GM19351 (cell line): ENCODE data around the gene AGBL5.
A peak's percentile ranks its signal among the peaks of the same experiment; 100 is the strongest.

Experiments
- ATAC-seq: cut with Tn5 transposase; IDR thresholded peaks from one replicate; pipeline ENCODE4 v1.9.1; 2021; ENCODE audit warnings: mild to moderate bottlenecking, moderate library complexity; ENCODE audit not compliant: unreplicated experiment

The AGBL5 gene

DNA sequence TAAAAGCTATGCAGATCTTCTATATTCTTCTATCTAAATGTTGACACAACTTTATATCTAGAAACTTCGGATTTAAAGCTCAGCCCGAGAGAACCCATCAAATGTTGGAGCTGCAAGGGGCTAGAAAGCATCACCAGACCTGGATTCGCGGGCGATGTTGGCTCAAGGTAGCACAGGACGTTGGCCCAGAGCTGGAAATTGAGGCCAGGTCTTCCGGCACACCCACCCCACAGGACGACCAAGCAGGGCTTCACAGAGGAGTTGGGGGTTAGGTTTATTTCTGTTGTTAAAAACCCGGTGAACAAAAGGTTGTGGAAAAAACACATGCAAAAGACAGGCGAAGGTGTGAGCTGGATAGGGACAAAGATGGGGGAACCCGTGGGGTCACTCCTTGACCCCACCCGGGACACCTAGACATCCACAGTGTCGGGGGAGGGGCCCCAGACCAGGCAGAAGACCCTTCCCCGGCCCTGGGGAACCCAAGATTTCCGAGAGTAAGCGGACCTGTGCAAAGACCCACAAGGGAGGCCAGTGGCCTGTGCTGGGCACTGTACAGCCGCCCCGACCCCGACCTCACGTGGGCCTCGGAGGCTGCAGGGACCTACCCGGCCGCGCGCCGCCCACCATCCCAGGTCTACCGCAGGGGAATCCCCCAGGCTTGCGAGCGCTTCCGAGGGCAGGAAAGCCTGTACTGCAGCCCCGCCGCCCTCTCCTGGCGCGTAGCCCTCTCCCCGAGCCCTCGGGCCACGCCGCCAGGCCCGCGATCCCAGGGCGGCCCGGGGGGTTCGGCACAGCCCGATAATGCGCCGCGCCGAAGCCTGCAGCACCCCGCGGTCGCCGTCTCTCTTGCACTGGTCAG is 1.8 kb upstream of the AGBL5 start:
- no peak for ATAC-seq

DNA sequence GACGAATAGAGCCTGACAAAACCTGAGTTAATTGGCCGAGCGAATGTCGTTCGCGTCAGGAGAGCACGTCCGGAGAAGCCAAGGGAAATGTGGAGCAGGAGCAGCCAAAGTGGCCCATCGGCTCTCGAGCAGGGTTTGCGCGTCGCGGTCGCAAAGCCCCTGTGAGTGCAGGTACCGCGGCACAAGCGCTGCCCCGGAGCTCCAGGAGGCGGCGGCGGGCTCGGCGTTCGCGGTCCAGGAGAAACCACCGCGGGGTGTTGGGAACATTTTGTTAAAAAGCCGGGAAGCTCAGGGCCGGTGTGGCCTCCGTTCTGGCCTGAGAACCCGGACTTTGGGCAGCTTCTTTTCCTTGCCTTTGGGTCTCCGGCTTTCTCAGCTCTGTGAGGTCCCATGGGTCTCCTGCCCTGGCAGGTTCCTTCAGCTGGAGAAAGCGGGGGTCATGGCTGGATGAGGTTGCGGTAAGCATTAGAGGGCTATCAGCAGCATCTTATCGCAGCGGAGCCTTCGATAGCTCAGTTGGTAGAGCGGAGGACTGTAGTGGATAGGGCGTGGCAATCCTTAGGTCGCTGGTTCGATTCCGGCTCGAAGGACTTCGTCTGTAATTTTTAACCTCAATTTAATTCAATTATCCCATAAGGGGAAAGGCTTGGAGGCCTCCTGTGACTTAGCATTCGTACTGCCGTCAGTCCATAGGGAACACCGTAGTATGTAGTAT is 1.0 kb upstream of the AGBL5 start:
- peak; percentile 41 for ATAC-seq

DNA sequence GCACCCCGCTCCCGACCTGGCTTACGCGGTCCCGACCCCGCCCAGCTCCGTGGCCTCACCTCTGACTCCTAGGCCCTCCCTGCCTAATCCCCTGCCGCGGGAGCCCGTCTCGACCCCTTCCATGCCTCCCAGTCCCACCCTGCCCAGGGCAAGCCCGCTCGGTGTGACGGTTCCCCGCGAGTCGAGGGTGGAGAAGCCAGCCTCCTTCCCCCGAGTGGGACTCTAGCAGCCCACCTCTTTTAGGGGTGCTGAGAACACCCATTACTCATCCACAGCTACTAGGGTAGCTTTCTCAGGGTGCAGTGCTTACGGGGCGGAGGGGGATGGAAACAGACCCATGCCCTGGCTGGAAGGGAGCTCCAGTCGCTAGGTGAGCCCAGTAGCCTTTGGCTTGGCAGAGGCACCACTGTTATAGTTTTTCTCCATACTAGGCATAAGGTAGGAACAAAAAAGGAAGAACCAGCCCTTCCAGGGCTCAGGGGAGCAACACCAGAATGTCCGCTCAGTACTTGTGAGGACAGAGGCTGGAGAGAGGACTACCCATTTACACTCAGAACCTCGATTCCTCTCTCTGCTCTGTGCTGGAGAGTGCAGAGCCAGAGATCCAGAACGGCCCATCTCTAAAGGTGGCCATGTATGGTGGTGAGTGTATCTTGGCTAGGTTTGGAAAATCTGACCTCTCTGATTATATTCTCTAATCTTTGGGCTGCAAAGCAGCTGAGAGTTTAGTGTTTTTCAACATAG is 606 bp downstream of the AGBL5 start:
- ATAC-seq = no peak

DNA sequence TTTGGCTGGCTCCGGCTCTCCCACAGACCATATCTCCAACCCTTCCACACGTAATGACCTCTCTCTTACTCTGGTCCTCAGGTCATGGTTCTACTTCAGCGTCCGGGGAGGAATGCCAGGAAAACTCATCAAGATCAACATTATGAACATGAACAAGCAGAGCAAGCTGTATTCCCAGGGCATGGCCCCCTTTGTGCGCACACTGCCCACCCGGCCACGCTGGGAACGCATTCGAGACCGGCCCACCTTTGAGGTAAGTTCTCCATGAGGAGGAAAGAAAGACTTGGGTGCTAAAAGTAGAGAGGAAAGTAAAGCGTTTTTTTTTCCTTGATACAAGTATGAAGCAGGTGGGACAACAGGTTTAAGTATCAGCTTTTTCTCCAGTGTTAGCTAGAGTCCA is 1.9 kb downstream of the AGBL5 start:
- no peak for ATAC-seq

DNA sequence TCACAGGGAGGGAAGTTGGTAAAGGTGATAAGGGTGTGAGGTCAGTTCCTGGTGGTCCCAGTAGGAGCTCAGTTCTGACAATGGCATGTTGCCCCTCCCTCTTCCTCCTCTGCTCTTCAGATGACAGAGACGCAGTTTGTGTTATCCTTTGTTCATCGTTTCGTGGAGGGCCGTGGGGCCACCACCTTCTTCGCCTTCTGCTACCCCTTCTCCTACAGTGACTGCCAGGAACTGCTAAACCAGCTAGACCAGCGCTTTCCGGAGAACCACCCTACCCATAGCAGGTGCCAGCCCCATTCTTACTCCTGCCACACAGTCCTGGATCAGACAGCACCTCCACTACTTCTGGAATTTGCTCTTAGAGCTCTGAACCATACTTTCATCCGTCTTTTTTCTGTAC is 2.3 kb downstream of the AGBL5 start:
- ATAC-seq = no peak

DNA sequence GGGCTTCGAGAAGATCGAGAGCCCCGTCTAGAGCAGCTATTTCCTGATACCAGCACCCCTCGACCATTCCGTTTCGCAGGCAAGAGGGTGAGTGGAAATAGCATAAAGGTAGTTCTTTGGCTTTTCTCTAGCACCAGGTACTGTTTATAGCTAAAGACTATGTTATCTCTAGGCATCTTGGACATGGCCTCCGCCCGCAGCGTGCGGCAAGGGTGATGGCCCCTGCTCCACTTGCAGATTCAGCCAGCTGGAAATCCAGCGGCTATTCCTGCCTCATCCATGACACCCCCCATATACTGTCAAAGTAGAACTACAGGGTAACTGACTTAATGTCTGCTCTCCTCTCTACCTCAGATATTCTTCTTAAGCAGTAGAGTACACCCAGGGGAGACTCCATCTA is 3.3 kb downstream of the AGBL5 start:
- ATAC-seq = no peak

DNA sequence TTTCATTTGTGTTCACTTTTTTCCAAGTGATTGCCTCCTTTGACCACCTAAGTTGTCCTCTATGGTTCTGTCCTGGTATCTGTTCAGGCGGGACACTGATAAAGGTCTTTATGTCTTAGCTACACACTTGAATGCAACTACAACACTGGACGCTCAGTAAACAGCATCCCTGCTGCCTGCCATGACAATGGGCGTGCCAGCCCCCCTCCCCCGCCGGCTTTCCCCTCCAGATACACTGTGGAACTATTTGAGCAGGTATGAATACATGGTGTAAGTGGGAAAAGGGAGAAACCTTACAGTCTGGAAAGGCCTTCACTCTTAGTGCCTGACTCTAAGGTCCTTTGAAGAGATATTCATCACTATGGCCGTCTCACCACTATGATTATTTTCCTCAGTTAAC is 5.7 kb downstream of the AGBL5 start:
- no peak for ATAC-seq

DNA sequence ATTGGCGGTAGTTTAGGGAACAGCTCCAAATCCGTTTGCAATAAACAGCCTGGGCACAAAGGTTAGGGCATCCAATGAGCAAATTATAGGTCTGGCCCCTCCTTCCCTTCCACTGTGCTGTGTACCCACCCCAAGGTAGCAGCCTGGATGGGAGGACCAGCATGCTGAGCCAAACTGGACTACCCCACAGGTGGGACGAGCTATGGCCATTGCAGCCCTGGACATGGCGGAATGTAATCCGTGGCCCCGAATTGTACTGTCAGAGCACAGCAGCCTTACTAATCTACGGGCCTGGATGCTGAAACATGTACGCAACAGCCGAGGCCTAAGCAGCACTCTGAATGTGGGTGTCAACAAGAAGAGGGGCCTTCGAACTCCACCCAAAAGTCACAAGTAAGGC is 6.7 kb downstream of the AGBL5 start:
- no peak for ATAC-seq

DNA sequence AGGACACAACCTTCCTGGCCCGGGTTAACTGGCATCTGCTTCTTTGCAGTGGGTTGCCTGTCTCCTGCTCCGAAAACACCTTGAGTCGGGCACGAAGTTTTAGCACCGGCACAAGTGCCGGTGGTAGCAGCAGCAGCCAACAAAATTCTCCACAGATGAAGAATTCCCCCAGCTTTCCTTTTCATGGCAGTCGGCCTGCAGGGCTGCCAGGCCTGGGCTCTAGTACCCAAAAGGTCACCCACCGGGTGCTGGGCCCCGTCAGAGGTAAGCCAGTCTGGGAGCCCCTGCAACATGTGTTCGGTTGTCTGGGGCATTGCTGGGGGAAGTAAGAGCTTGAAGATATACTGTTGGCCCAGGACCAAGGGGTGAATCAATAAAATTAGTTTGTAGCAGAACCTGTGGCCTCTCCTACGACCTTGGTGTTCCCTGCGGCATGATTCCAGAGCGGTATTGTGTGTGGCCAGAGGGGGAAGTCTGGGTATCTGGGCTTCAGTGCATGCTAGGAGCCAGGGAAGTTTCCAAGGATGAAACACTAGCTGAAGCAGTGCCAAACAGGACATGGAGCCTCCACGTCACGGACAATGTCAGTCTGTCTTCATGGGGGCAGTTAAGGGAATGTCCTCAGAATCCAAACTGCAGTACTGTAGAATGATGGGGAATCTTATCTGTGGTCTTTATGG is 7.8 kb downstream of the AGBL5 start:
- no peak for ATAC-seq

DNA sequence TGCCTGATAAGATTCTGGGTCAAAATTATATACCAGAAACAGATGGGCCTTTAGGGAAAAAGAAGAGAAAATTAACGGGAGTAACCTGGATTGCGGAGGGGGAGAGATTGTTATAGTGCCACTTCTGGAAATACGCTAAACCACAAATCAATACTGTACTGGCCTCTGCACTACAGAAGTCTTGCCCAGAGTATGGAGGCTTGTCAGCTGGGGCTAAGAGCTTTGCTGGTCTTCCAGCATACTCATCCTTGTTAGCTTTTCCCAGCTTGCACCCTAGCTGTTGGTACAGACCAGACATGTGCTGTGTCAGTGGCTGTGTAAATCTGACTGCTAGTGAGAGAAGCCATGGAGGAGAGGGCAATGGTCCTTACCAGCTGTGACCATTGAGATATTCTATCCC is 8.9 kb downstream of the AGBL5 start:
- no peak for ATAC-seq

DNA sequence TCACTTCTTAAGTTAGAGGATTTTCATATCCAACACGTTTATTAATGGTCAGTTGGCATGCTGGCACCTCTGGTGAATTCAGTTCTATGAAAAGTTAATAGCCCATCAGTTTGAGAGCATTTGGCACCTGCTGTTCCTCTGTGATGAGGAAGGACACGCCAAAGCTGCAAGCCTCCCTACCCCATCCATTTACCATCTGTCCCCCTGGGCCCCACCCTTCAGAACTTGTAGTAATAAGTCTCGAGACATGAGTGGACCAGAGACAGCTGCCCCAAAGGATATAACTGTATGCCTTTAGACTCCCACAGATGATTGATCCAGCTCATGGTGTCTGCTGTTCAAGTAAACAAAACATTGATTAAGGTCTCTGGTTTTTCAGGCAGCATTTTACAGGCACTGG is 13.7 kb downstream of the AGBL5 start:
- no peak for ATAC-seq

DNA sequence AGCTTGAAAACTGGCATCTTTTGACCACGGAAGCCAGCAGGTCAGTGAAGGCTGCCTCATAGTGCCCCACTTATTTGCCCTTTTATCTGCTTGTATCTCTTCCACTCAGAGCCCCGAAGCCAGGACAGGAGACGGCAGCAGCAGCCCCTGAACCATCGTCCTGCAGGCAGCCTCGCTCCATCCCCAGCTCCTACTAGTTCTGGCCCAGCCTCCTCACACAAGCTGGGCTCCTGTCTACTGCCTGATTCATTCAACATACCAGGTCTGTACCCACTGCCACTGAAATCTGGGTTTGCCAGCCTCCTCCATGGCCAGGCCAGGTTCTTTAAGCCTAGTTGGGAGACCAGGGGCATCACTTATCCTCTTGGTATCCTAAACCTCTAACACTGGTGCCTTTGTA is 15.9 kb downstream of the AGBL5 start:
- ATAC-seq = no peak

DNA sequence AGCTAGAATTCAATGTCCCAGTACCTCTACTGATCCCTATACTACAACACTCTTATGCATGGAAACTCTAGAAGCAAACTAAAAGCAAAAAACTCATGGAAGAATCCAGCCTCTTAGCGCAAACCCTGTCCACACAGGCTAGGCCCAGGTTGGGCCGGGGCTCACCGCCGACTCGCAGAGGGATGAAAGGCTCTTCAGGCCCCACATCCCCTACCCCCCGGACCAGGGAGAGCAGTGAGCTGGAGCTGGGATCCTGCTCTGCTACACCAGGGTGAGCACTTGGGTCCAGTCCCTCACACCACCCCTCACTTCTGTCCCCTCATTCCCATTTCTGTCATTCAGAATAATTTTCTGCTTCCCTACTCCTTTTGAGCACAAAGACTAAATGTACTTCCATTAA is 18.0 kb downstream of the AGBL5 start:
- no peak for ATAC-seq

DNA sequence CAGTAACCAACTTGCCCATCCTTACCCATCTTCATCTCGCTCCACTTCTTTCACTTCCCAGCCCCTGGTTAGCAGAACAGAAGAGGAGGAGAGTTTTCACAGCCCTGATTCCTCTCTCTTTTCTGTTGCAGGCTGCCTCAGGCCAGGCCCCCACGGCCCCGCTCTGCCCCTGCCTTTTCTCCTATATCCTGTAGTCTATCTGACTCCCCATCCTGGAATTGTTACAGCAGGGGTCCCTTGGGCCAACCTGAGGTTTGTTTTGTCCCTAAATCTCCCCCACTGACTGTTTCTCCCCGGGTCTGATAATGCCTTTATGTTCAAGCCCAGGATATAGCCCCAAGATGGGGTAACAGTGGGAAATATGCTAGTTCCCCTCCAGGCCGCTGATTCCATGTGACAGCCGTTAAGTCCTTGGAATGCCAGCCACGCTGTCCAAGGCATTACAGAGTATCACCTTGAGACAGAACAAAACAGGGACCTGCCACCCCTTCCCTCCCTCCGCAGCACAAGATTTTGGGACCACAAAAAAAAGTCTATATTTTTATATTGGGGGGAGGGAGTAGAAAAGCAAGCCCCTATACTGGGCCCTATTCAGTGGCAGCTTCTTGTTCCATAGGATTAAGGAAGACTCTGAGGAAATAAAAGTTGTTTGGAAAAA is 18.6 kb downstream of the AGBL5 start:
- no peak for ATAC-seq

DNA sequence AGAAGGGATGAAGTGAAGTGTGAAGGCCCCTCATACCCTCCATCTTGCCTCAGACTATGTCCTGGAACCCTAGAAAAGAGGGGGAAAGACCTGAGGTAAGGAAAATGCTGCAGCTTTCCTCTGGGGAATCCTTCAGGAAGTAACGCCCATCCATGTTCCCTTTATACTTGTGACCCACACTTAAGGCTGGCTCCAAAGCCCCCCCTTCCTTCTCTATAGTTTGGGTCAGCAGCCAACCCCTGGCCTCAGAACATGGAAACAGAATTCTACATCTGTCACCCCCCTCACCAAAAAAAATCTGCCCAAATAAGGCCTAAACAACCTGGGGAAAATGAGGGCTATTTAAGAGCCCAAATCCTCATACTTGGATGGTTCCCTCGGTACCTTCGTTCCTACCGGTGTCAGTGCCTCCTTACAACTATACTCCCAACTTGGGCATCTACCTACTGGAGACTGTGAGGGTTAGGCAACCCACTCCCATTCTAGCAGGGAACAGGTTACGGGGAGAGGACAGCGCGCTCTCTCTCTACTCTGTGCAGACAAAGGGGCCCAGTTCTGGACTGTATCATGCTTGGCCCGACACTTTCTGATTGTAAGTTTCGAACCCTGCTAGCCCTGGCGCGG is 19.3 kb downstream of the AGBL5 start:
- ATAC-seq = no peak

DNA sequence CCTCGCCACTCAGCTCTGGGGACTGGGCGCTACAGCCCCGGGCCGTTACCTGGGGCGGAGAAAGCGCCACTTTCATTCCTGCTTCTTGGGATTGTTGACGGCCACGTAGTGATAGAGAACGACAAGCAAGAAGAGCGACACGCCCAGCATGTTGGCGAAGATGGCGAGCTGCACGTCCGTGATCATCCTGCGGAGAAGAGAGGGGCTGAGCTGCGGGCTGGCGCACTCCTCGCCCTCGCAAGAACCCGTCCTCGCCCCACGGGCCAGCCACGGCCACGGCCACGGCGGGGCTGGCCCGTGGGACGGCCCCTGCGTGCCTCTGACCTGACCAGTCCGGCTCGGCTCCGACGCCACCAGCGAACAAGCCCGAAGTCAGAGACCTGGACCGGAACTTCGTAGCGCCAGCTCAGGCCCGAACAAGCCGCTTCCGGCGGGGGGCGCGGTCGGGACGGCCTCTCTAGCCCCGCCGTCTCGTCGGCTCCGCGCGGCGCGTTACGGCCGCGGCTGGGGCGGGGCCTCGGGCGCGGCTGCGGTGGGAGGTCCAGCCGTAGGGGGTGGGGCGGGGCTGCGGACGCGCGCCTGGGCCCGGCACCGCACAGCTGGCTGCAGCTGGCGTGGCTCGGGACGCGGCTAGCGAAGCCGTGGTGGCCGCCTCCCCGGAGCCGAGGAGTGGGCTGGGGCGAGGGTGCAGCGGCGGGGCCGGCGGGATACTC is 20.0 kb downstream of the AGBL5 start, which contains the start of gene OST4:
Gene OST4 (minus strand): TSS at position 378 of the 713 bp plus-strand sequence.
- ATAC-seq = peak; percentile 85

DNA sequence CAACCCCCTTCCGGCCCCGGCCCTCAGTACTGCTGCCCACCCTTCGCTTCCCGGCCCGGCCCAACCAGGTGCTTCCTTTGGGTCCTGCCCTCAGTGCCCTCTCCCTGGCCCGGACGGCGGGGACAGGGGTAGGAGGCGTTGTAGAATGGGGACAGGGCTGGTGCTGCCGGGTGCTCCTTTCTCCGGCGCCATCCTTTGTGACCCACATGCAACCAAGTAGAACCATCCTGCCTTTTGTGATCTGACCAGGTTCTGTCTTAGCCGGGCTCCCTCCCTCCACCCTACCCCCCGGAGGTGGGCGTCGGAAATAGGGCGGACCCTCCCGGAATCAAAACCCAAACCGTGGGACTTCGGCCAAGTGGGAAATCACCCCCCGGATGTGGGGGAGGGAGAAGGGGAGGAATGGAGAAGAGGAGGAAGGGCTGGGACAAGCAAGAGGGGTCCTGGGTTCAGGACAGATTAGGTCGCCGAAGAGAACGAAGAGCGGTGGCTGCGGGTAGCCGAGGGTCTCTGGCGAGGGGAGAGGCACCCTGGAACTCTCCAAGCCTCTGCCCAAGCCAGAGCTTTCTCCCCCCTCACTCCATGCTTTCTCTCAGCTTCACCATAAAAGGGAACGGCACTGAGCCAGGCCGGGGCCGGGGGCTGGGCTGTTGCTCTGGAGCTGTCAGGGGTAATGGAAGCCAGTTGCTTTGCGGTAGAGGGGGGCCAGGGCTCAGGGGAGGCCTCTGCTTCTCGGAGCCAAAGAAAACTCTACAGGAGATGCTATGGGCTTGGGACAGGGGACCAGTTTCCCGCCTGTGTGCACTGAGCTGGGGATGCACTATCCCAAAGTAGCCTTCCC is 20.7 kb downstream of the AGBL5 start:
- ATAC-seq = no peak

DNA sequence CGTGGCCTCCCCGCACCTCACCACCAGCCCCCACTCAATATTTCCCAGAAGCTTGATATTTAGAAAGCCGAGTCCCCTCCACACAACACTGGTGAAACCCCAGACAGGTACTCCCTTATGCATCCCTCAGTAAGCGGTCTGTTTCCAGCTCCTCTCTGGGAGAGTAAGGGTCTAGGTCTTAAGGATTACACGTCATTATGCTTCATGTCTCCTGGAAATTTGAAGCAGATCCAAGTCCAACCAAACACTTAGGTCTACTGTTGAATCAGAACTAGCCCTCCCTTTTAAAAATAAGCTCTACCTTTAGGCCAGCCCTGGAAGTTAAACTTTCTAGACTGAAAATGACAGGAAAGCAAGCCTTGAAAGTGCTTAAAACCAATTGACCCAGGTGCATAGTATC is 21.5 kb downstream of the AGBL5 start:
- ATAC-seq = no peak

DNA sequence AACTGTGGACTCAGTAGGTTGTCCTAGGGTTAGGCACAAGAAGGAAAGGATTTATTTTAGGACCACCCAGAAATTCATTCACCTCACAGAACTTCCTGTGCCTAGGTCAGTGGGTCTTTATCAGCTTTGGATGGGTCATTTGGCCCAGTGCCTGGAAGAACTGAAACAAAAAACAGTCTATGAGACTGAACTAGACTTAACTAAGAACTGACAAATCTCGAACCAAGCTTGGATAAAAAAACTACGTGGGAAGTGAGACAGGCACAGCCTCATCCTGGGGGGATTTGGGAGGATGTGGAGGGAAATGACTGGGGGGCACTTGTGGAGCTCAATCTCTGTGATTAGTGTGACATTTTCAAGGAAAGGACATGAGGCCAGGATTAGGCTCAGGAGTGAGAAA is 22.3 kb downstream of the AGBL5 start:
- ATAC-seq = no peak
